SJSA1 (cell line): ENCODE results near the gene SCAMP3. TPM values are rescaled to one million over a fixed set of nuclear protein-coding genes. Genes with fewer than 3 reads are reported as not detected.
"Not testable (repeated sequence)": the region's sequence is repeated elsewhere in the genome, so short reads cannot be mapped to it uniquely, and the experiment has no call there.

Experiments used
- DNase-seq, 2 experiments: peaks; one replicate each; pipeline ENCODE4 v3.0.0-alpha.2; 2015 to 2020; ENCODE audit warnings: low spot score in 2 of 2, low read depth in 1 of 2
- H3K27ac ChIP-seq: fragments of 250-450 bp; sonication (Bioruptor Pico); 2 replicates; pipeline ENCODE4 v1.5.1; 2020; ENCODE audit warnings: mild to moderate bottlenecking, moderate library complexity
- H3K27me3 ChIP-seq: fragments of 250-450 bp; sonication (Bioruptor Pico); replicated peaks from 2 replicates; pipeline ENCODE4 v1.5.1; 2020; ENCODE audit warnings: mild to moderate bottlenecking, moderate library complexity
- H3K36me3 ChIP-seq: fragments of 250-450 bp; sonication (Bioruptor Pico); 2 replicates; pipeline ENCODE4 v1.5.1; 2020; ENCODE audit warnings: mild to moderate bottlenecking
- H3K4me1 ChIP-seq: fragments of 250-450 bp; sonication (Bioruptor Pico); replicated peaks from 2 replicates; pipeline ENCODE4 v1.6.1; 2021; ENCODE audit warnings: mild to moderate bottlenecking
- H3K4me3 ChIP-seq: fragments of 250-450 bp; sonication (Bioruptor Pico); 2 replicates; pipeline ENCODE4 v1.5.1; 2020; ENCODE audit warnings: mild to moderate bottlenecking
- H3K9me3 ChIP-seq: fragments of 250-450 bp; sonication (Bioruptor Pico); replicated peaks from 2 replicates; pipeline ENCODE4 v1.5.1; 2020; ENCODE audit warnings: mild to moderate bottlenecking
- total RNA-seq: library from RNA; depleted of rRNA; stranded (reverse); fragments of >200 nt; shearing (Covaris generic); gene quantifications from 2 replicates; pipeline ENCODE4 v1.2.3, GENCODE V29; 2014

Gene SCAMP3
- total RNA-seq, 1 experiment from 2014 or later = 55.9 TPM

DNA sequence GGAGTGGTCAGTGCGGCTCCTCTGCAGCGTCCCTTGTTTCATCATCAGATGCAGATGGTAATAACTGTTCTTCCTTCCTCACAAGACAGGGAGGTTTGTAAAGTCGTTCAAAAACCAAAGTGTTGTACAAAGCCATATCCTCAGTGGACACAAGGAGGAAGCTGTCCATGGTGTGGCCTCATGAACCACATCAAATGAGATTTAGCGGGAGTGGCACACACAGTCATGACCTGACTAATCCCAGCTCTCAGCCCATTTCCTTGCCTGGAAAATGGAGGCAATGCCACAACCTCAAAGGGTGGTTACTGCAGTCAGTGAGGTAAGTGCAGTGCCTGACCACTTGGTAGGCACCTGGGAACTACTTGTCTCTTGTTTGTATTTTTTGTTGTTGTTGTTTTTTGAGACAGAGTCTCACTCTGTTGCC, 20.3 kb downstream of the SCAMP3 start:
- H3K4me3 ChIP-seq = no peak overlapping the region
- H3K27me3 ChIP-seq = no peaks in the 10 kb centered on the region
- H3K36me3 ChIP-seq = peaks cover 7% of the 10 kb centered on the region
- H3K4me1 ChIP-seq = peaks cover 25% of the 10 kb centered on the region
- H3K27ac ChIP-seq = no peak overlapping the region
- no peaks in the 10 kb centered on the region for H3K9me3 ChIP-seq
- DNase-seq = no peak

GRCh38 chr1:155241069-155241679, 21.0 kb downstream of the SCAMP3 start:
- H3K4me3 ChIP-seq = peak overlapping the region; percentile 21
- no peaks in the 10 kb centered on the region for H3K27me3 ChIP-seq
- H3K9me3 ChIP-seq = no peaks in the 10 kb centered on the region
- H3K27ac ChIP-seq = no peak overlapping the region
- peak; percentile 70 to 71 for DNase-seq
- peaks cover 25% of the 10 kb centered on the region for H3K4me1 ChIP-seq
- peaks cover 12% of the 10 kb centered on the region for H3K36me3 ChIP-seq

GRCh38 chr1:155236451-155236850, 25.7 kb downstream of the SCAMP3 start:
- Histone ChIP-seq H3K36me3 (peaks cover 13% of the 10 kb centered on the region), H3K4me1 (peaks cover 8% of the 10 kb centered on the region), H3K4me3 (no peak overlapping the region), H3K27ac (no peak overlapping the region), H3K9me3 (no peaks in the 10 kb centered on the region), H3K27me3 (no peaks in the 10 kb centered on the region)
- no peak for DNase-seq

GRCh38 chr1:155235375-155235774, 26.8 kb downstream of the SCAMP3 start:
- H3K4me3 ChIP-seq, H3K4me1 ChIP-seq, H3K27ac ChIP-seq, H3K27me3 ChIP-seq, H3K9me3 ChIP-seq, DNase-seq: not testable (repeated sequence)
- H3K36me3 ChIP-seq = peaks cover 13% of the 10 kb centered on the region

DNA sequence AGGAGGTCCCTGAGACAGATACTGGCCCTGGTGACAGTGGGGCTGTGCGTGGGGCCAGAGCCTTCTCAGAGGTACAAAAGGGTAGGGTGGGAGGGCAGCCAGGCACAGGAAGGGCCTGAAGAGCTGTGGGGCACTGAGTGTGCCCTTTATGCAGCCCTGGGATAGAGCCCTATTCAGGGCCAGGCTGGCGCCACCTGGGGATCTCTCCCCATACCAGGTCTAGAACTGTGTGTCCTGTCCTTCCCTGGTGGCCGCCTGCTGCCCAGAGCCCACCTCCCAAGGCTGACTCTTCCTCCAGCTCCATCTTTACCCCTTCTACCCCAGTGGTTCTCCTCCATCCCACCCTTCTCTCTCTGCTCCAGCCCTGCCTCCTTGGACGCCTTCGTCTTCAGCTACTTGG, 28.7 kb downstream of the SCAMP3 start:
- not testable (repeated sequence) for H3K27me3 ChIP-seq, H3K4me1 ChIP-seq, H3K27ac ChIP-seq, H3K4me3 ChIP-seq, DNase-seq, H3K9me3 ChIP-seq
- peaks cover 13% of the 10 kb centered on the region for H3K36me3 ChIP-seq

- H3K27ac ChIP-seq = 0 out of 2 replicates have a peak overlapping the region, but pooled peaks have one; percentile 25
- peaks cover 12% of the 10 kb centered on the region for H3K4me1 ChIP-seq
- H3K9me3 ChIP-seq, DNase-seq, H3K4me3 ChIP-seq, H3K27me3 ChIP-seq: not testable (repeated sequence)
- peaks cover 11% of the 10 kb centered on the region for H3K36me3 ChIP-seq
These were observed 29.9 kb downstream of the SCAMP3 start for GRCh38 chr1:155232001-155232978.

GRCh38 chr1:155231302-155231701, 30.9 kb downstream of the SCAMP3 start:
- H3K4me1 ChIP-seq = peaks cover 14% of the 10 kb centered on the region
- not testable (repeated sequence) for DNase-seq, H3K27me3 ChIP-seq, H3K9me3 ChIP-seq, H3K4me3 ChIP-seq, H3K36me3 ChIP-seq, H3K27ac ChIP-seq

- H3K27ac ChIP-seq = peak overlapping the region; percentile 57
- H3K4me1 ChIP-seq = peaks cover 47% of the 10 kb centered on the region
- peaks cover 3% of the 10 kb centered on the region; the same call in 1 of the 2 replicates for H3K36me3 ChIP-seq
- no peak for DNase-seq
- no peaks in the 10 kb centered on the region for H3K9me3 ChIP-seq
- no peaks in the 10 kb centered on the region for H3K27me3 ChIP-seq
- peak overlapping the region; percentile 47 for H3K4me3 ChIP-seq
These were observed 34.1 kb downstream of the SCAMP3 start for GRCh38 chr1:155228096-155228427.

DNA sequence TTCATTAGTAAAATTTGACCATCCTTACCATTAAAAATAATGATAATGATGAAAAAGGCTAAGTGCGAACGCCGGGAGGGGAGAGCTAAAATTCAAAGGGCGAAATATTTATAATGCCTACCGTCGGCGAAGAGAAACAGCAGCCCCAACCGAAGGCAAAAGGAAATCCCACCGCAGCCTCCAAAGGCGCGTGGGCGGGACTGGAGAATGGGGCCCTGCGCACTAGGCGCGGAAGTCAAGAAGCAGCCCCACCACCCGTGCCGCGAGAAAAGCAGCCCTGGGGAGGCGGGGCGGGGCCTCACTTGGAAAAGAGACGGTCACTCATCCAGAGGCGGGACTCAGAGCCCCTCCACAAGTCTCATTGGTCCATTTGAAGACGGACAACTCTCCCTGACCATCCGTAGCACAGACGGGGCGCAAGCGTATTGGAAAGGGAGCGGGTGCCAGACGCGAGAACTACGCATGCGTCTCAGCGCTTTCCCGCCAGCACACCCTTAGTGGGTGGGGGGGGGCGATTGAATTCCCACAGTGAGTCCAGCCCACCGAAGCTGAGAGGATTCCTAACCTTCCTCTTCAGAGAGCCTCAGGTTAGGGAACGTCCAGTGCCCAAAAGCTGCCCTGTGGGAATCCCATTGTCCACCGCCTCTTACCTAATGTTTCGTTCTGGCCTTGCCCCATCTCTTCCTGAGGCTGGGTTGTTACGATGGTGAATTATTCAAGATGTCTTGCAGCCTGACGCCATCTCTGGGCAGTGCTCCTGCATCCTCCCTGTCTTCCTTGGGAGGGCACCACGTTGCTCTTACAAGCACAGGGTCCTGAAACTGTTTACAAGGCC, 34.7 kb downstream of the SCAMP3 start:
- Histone ChIP-seq H3K4me3 (peak overlapping the region; percentile 47), H3K9me3 (no peaks in the 10 kb centered on the region), H3K4me1 (peaks cover 49% of the 10 kb centered on the region), H3K36me3 (peaks cover 3% of the 10 kb centered on the region; the same call in 1 of the 2 replicates), H3K27me3 (no peaks in the 10 kb centered on the region), H3K27ac (peak overlapping the region; percentile 73)
- DNase-seq = peak; percentile 100

DNA sequence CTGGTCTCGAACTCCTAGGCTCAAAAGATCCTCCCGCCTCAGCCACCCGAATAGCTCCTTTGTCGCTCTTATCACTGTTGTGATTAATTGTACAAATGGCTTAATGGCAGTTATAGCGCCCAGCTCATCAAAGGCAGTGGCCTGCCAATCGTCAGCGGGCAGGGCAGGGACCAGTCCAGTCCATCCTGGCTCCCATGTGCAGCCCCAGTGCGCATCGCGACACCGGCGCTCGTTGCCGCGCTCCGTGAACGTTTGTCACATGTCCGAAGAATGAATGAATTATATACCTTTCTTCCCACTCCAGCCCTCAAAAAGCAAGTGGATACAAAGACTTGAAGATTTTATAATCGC, 35.3 kb downstream of the SCAMP3 start:
- Histone ChIP-seq H3K27ac (peak overlapping the region; percentile 73), H3K27me3 (no peaks in the 10 kb centered on the region), H3K4me1 (peaks cover 46% of the 10 kb centered on the region), H3K36me3 (peaks cover 3% of the 10 kb centered on the region; the same call in 1 of the 2 replicates), H3K9me3 (no peaks in the 10 kb centered on the region), H3K4me3 (peak overlapping the region; percentile 47)
- DNase-seq = peak; percentile 74 to 86

GRCh38 chr1:155226188-155226909, 35.8 kb downstream of the SCAMP3 start:
- H3K4me1 ChIP-seq = peaks cover 46% of the 10 kb centered on the region
- H3K36me3 ChIP-seq = peaks cover 3% of the 10 kb centered on the region; the same call in 1 of the 2 replicates
- H3K4me3 ChIP-seq = peak overlapping the region; percentile 47
- H3K9me3 ChIP-seq = no peaks in the 10 kb centered on the region
- H3K27me3 ChIP-seq = no peaks in the 10 kb centered on the region
- peak; percentile 82 to 94 for DNase-seq
- H3K27ac ChIP-seq = peak overlapping the region; percentile 73

DNA sequence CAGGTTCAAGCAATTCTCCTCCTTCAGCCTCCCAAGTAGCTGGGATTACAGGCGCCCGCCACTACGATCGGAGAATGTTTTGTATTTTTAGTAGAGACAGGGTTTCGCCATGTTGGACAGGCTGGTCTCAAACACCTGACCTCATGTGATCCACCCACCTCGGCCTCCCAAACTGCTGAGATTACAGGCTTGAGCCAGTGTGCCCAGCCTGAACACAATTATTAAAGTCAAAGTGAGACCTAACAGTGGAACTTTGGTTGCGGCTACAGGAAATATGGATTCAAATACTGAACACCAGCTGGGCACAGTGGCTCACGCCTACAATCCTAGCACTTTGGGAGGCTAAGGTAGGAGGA, 36.8 kb downstream of the SCAMP3 start:
- not testable (repeated sequence) for H3K9me3 ChIP-seq, DNase-seq, H3K36me3 ChIP-seq, H3K27me3 ChIP-seq, H3K4me3 ChIP-seq
- Histone ChIP-seq H3K4me1 (peaks cover 46% of the 10 kb centered on the region), H3K27ac (peak overlapping the region; percentile 99)

DNA sequence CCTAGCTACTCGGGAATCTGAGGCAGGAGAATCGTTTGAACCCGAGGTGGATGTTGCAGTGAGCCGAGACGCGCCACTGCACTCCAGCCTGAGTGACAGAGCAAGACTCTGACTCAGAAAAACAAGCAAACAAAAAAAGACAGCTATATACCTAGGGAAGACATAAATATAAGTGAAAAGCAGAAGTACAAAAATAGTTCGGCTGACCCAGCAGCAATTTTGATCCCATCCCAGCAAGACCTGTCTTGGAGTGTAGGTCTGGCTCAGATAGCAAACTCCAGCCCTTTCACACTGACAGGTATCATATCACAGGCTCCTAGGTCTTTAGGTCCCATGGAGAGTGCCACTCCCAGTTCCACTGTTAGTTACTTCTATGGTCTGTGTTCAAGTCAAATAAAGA, 39.1 kb downstream of the SCAMP3 start:
- no peak overlapping the region for H3K4me3 ChIP-seq
- no peak overlapping the region for H3K27ac ChIP-seq
- H3K9me3 ChIP-seq = no peaks in the 10 kb centered on the region
- peaks cover 43% of the 10 kb centered on the region for H3K4me1 ChIP-seq
- DNase-seq = no peak
- peaks cover 4% of the 10 kb centered on the region for H3K36me3 ChIP-seq
- no peaks in the 10 kb centered on the region for H3K27me3 ChIP-seq
